Nephron (organoid): ENCODE results near the gene RYR1.
"Not testable (repeated sequence)": the region's sequence is repeated elsewhere in the genome, so short reads cannot be mapped to it uniquely, and the experiment has no call there.

ENCODE experiments used
- H3K27ac Mint-ChIP-seq, 3 experiments: 2 replicates each; pipeline ENCODE4 v1.8.0; 2020; ENCODE audit warnings: mixed read lengths in 3 of 3, mild to moderate bottlenecking in 2 of 3, moderate library complexity in 1 of 3
- H3K27me3 Mint-ChIP-seq: 2 replicates; pipeline ENCODE4 v1.8.0; 2021; ENCODE audit warnings: low read depth, mild to moderate bottlenecking, moderate library complexity, mixed read lengths
- H3K36me3 Mint-ChIP-seq: 2 replicates; pipeline ENCODE4 v1.8.0; 2020; ENCODE audit warnings: low read depth, mixed read lengths
- H3K4me1 Mint-ChIP-seq: 2 replicates; pipeline ENCODE4 v1.8.0; 2020; ENCODE audit warnings: mixed read lengths
- H3K4me3 Mint-ChIP-seq, 3 experiments: 2 replicates each; pipeline ENCODE4 v1.8.0; 2020; ENCODE audit warnings: mild to moderate bottlenecking in 3 of 3, mixed read lengths in 3 of 3, moderate library complexity in 2 of 3
- H3K9me3 Mint-ChIP-seq: 2 replicates; pipeline ENCODE4 v1.8.0; 2020; ENCODE audit warnings: mixed read lengths
- CTCF ChIP-seq, 3 experiments: fragments of 200-600 bp; sonication (generic); IDR thresholded peaks; one replicate each; pipeline ENCODE4 v1.5.0; 2021; ENCODE audit warnings: antibody characterized with exemption in 3 of 3; ENCODE audit not compliant: unreplicated experiment in 3 of 3

Gene RYR1

GRCh38 chr19:38467541-38468525, 34.3 kb downstream of the RYR1 start:
- H3K4me1 Mint-ChIP-seq, result no peaks in the 10 kb centered on the region
- peaks cover 14% of the 10 kb centered on the region for H3K36me3 Mint-ChIP-seq
- TF ChIP-seq CTCF (IDR thresholded peaks at IDR 0.05; ENCODE audit: unreplicated experiment in 3 of 3), result no peak
- no peak overlapping the region for H3K4me3 Mint-ChIP-seq
- H3K27me3 Mint-ChIP-seq, result peaks cover 7% of the 10 kb centered on the region
- no peak overlapping the region for H3K27ac Mint-ChIP-seq
- H3K9me3 Mint-ChIP-seq, result no peaks in the 10 kb centered on the region

GRCh38 chr19:38469151-38469550, 35.7 kb downstream of the RYR1 start:
- Mint-ChIP-seq H3K9me3 (no peaks in the 10 kb centered on the region), H3K27me3 (peaks cover 7% of the 10 kb centered on the region), H3K27ac (no peak overlapping the region), H3K4me3 (no peak overlapping the region), H3K36me3 (peaks cover 13% of the 10 kb centered on the region), H3K4me1 (no peaks in the 10 kb centered on the region)
- no peak for TF ChIP-seq CTCF (IDR thresholded peaks at IDR 0.05; ENCODE audit: unreplicated experiment in 3 of 3)

- H3K4me3 Mint-ChIP-seq, result no peak overlapping the region
- TF ChIP-seq CTCF (IDR thresholded peaks at IDR 0.05; ENCODE audit: unreplicated experiment in 3 of 3), result no peak
- H3K27ac Mint-ChIP-seq, result no peak overlapping the region
- peaks cover 4% of the 10 kb centered on the region for H3K27me3 Mint-ChIP-seq
- no peaks in the 10 kb centered on the region for H3K36me3 Mint-ChIP-seq
- H3K9me3 Mint-ChIP-seq, result no peaks in the 10 kb centered on the region
- no peaks in the 10 kb centered on the region for H3K4me1 Mint-ChIP-seq
Observed at GRCh38 chr19:38470788-38471480, 37.4 kb downstream of the RYR1 start.

GRCh38 chr19:38472725-38473124, 39.2 kb downstream of the RYR1 start:
- H3K36me3 Mint-ChIP-seq, H3K9me3 Mint-ChIP-seq, H3K4me1 Mint-ChIP-seq, H3K4me3 Mint-ChIP-seq, H3K27ac Mint-ChIP-seq, H3K27me3 Mint-ChIP-seq: not testable (repeated sequence)

GRCh38 chr19:38473201-38473600, 39.7 kb downstream of the RYR1 start:
- no peak for TF ChIP-seq CTCF (IDR thresholded peaks at IDR 0.05; ENCODE audit: unreplicated experiment in 3 of 3)
- Mint-ChIP-seq H3K4me1 (no peaks in the 10 kb centered on the region), H3K27ac (no peak overlapping the region), H3K4me3 (no peak overlapping the region), H3K9me3 (no peaks in the 10 kb centered on the region), H3K36me3 (no peaks in the 10 kb centered on the region), H3K27me3 (no peaks in the 10 kb centered on the region)

- no peak overlapping the region for H3K4me3 Mint-ChIP-seq
- no peak overlapping the region for H3K27ac Mint-ChIP-seq
- no peaks in the 10 kb centered on the region for H3K27me3 Mint-ChIP-seq
- no peaks in the 10 kb centered on the region for H3K36me3 Mint-ChIP-seq
- no peaks in the 10 kb centered on the region for H3K4me1 Mint-ChIP-seq
- TF ChIP-seq CTCF (IDR thresholded peaks at IDR 0.05; ENCODE audit: unreplicated experiment in 3 of 3), result no peak
- no peaks in the 10 kb centered on the region for H3K9me3 Mint-ChIP-seq
Observed at GRCh38 chr19:38475176-38475575, 41.7 kb downstream of the RYR1 start.
